IMR-90 (cell line): ENCODE data around the gene RALGAPA2. TPM values are rescaled to one million over a fixed set of nuclear protein-coding genes. Genes with fewer than 3 reads are reported as not detected.

Source experiments
- CEBPB ChIP-seq: IDR thresholded peaks from 2 replicates; pipeline ENCODE4 v1.6.1; 2012; ENCODE audit warnings: low read depth, low read length, improper control_type of control experiment
- FOS ChIP-seq: fragments of 150-350 bp; IDR thresholded peaks from 2 replicates; pipeline ENCODE4 v1.6.1; 2016; ENCODE audit warnings: low read depth, low read length
- MAFK ChIP-seq: IDR thresholded peaks from 2 replicates; pipeline ENCODE4 v1.6.1; 2012; ENCODE audit warnings: low read depth, low read length, improper control_type of control experiment
- MAZ ChIP-seq: IDR thresholded peaks from 2 replicates; pipeline ENCODE4 v1.6.1; 2012; ENCODE audit warnings: low read depth, mild to moderate bottlenecking, low read length, improper control_type of control experiment, moderate library complexity, borderline replicate concordance
- RAD21 ChIP-seq: IDR thresholded peaks from 2 replicates; pipeline ENCODE4 v1.6.1; 2012; ENCODE audit warnings: low read length, improper control_type of control experiment
- polyA plus RNA-seq, 3 experiments: library from polyadenylated mRNA; depleted of rRNA; stranded (reverse); fragments of >200 nt; gene quantifications; 2 replicates each; pipeline ENCODE4 v1.2.3, GENCODE V29; 2012; ENCODE audit warnings: low replicate concordance in 1 of 3
- total RNA-seq: library from RNA; depleted of rRNA; stranded (reverse); fragments of >200 nt; gene quantifications from 2 replicates; pipeline ENCODE4 v1.2.3, GENCODE V29; 2012
- TF ChIP-seq, protein P1 (sequence below): conservative IDR thresholded peaks from 2 replicates; pipeline ENCODE4 v1.5.1; 2012; ENCODE audit warnings: mild to moderate bottlenecking, low read depth, low read length, improper control_type of control experiment

The RALGAPA2 gene
- total and polyA plus RNA-seq, 2 of the 4 experiments (the other 2 are of a cell fraction): 1.3 to 3.9 TPM

DNA sequence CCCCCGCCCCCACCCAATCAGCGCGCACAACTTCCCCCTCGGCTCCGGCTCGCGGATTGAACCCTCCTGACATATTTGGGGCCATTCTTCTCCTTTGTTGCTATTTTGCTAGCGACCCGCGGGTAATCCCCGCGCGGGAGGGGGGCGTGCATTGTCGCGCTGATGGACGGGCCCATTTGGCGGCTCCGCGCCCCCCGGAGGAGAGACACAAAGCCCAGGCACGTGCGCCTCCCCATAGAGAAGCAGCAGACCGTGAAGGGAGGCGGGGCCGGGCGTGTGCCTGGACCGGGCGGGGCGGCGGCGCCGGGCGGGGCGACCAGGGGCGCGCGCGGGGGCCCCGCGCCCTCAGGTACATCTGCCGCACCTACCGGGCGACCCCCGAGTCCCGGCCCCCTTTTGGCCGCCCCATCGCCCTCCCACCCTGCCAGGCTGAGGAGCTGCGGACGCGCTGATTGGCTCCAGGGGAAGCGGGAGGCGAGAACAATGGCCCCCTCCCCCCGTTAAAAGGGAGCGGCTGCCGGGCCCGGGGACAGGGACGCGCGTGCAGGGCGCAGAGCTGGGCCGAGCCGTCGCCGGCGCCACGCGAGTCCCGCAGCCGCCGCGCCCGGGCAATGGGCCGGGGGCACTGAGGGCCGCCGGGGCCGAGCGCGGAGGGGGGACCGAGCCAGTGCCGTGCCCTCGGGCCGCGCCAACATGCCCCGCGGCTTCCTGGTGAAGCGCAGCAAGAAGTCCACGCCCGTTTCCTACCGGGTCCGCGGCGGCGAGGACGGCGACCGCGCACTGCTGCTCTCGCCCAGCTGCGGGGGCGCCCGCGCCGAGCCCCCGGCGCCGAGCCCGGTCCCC, 344.6 kb downstream of the RALGAPA2 start, which contains the start of gene INSM1 (continued):
- TF ChIP-seq, protein P1, sequence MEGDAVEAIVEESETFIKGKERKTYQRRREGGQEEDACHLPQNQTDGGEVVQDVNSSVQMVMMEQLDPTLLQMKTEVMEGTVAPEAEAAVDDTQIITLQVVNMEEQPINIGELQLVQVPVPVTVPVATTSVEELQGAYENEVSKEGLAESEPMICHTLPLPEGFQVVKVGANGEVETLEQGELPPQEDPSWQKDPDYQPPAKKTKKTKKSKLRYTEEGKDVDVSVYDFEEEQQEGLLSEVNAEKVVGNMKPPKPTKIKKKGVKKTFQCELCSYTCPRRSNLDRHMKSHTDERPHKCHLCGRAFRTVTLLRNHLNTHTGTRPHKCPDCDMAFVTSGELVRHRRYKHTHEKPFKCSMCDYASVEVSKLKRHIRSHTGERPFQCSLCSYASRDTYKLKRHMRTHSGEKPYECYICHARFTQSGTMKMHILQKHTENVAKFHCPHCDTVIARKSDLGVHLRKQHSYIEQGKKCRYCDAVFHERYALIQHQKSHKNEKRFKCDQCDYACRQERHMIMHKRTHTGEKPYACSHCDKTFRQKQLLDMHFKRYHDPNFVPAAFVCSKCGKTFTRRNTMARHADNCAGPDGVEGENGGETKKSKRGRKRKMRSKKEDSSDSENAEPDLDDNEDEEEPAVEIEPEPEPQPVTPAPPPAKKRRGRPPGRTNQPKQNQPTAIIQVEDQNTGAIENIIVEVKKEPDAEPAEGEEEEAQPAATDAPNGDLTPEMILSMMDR: no peak
- no peak for TF ChIP-seq MAFK
- no peak for TF ChIP-seq MAZ
- TF ChIP-seq RAD21: no peak
- TF ChIP-seq CEBPB: no peak
- no peak for TF ChIP-seq FOS
